ENCODE data around the gene ATP8B4.

DNA sequence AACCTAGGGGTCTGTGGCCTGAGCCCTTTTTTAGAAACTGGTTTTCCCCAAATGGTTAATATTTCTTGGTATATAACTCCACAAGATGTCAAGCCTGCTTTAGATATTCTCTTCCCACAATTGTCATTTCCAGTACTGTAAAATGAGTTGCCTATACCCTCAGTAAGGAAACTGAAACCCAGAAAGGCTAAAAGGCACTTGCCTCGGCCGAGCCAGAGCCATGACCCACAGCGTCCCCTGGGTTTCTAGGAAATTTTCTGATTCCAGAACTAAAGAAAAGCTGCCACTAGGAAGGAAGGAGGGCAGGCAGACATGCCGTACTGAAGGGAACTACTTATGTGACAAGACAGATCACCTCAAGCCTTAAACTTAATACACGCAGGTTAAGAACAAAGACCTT is 59.1 kb downstream of the ATP8B4 start:
- TF ChIP-seq CREB1 (IDR thresholded peaks at IDR 0.05; ENCODE audit: low read depth) (no peak), NFIC (IDR thresholded peaks at IDR 0.05) (no peak), YY1 (IDR thresholded peaks at IDR 0.05; ENCODE audit: low read depth) (no peak), EGR1 (IDR thresholded peaks at IDR 0.05) (no peak), TAF1 (IDR thresholded peaks at IDR 0.05; ENCODE audit: low read depth) (no peak)
- TF ChIP-seq, protein P1, sequence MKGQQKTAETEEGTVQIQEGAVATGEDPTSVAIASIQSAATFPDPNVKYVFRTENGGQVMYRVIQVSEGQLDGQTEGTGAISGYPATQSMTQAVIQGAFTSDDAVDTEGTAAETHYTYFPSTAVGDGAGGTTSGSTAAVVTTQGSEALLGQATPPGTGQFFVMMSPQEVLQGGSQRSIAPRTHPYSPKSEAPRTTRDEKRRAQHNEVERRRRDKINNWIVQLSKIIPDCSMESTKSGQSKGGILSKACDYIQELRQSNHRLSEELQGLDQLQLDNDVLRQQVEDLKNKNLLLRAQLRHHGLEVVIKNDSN (IDR thresholded peaks at IDR 0.05), result no peak
- TF ChIP-seq, protein P2, sequence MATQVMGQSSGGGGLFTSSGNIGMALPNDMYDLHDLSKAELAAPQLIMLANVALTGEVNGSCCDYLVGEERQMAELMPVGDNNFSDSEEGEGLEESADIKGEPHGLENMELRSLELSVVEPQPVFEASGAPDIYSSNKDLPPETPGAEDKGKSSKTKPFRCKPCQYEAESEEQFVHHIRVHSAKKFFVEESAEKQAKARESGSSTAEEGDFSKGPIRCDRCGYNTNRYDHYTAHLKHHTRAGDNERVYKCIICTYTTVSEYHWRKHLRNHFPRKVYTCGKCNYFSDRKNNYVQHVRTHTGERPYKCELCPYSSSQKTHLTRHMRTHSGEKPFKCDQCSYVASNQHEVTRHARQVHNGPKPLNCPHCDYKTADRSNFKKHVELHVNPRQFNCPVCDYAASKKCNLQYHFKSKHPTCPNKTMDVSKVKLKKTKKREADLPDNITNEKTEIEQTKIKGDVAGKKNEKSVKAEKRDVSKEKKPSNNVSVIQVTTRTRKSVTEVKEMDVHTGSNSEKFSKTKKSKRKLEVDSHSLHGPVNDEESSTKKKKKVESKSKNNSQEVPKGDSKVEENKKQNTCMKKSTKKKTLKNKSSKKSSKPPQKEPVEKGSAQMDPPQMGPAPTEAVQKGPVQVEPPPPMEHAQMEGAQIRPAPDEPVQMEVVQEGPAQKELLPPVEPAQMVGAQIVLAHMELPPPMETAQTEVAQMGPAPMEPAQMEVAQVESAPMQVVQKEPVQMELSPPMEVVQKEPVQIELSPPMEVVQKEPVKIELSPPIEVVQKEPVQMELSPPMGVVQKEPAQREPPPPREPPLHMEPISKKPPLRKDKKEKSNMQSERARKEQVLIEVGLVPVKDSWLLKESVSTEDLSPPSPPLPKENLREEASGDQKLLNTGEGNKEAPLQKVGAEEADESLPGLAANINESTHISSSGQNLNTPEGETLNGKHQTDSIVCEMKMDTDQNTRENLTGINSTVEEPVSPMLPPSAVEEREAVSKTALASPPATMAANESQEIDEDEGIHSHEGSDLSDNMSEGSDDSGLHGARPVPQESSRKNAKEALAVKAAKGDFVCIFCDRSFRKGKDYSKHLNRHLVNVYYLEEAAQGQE (IDR thresholded peaks at IDR 0.05; ENCODE audit: low read depth), result no peak

All from Ishikawa (cell line).